ENCODE data around the gene NET1. TPM values are rescaled to one million over a fixed set of nuclear protein-coding genes. Genes with fewer than 3 reads are reported as not detected.

The NET1 gene, protein sequence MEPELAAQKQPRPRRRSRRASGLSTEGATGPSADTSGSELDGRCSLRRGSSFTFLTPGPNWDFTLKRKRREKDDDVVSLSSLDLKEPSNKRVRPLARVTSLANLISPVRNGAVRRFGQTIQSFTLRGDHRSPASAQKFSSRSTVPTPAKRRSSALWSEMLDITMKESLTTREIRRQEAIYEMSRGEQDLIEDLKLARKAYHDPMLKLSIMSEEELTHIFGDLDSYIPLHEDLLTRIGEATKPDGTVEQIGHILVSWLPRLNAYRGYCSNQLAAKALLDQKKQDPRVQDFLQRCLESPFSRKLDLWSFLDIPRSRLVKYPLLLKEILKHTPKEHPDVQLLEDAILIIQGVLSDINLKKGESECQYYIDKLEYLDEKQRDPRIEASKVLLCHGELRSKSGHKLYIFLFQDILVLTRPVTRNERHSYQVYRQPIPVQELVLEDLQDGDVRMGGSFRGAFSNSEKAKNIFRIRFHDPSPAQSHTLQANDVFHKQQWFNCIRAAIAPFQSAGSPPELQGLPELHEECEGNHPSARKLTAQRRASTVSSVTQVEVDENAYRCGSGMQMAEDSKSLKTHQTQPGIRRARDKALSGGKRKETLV
- 18.7 and 21.2 TPM in 2 replicates for total RNA-seq

DNA sequence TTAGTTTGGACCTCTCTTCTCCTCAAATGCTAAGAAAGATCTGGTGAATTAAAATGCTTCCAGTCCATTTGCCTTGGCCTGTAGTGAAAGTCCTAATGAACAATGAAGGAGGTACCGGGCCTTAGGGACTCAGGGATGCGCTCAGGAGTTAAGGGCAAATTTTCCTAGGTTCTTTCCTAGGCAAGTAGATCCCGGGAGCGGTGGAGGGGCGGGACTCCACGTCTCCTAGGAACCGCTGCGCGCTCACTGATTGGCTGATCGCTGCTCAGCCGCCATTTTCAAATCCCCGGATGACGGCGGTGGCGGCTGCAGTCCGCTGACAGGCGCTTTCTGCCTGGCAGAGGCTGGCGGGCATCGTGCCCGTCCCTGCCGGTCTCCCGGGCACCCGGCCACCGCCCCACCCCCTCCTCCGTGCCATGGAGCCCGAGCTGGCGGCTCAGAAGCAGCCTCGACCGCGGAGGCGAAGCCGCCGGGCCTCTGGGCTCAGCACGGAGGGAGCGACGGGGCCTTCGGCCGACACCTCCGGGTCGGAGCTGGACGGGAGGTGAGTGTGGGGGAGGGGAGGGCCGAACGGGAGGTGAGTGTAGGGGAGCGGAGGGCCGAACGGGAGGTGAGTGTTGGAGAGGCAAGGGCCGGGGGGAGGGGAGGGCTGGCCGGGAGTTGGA is at the start of gene NET1:
TSS of gene NET1 (plus strand) at position 281 of the 665 bp plus-strand sequence. CDS start at position 417, 136 bp downstream.

DNA sequence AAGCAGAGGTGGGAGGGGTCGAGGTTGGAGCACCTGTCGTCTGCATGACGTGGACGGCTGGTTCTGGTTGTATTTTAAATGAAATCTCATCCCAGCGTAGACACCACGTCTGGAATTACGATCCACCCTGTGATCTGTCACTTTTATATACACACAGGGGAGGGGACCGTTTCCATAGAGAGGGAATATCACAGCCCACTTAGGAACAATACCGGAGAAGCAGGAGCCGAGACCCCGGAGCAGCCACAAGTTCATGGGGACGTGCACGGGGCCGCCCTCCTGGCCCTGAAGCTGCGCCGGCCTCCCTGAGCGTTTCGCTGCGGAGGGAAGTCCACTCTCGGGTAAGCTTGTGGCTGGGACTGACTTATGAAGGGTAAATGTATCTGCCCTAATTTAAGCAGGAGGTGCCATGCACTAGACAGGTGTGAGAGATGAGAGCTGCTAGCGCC is 47.4 kb upstream of the NET1 start, which contains the start of gene UCN3:
TSS of gene UCN3 (plus strand) at position 77 of the 449 bp plus-strand sequence. CDS start 8,755 bp downstream, outside the sequence.

DNA sequence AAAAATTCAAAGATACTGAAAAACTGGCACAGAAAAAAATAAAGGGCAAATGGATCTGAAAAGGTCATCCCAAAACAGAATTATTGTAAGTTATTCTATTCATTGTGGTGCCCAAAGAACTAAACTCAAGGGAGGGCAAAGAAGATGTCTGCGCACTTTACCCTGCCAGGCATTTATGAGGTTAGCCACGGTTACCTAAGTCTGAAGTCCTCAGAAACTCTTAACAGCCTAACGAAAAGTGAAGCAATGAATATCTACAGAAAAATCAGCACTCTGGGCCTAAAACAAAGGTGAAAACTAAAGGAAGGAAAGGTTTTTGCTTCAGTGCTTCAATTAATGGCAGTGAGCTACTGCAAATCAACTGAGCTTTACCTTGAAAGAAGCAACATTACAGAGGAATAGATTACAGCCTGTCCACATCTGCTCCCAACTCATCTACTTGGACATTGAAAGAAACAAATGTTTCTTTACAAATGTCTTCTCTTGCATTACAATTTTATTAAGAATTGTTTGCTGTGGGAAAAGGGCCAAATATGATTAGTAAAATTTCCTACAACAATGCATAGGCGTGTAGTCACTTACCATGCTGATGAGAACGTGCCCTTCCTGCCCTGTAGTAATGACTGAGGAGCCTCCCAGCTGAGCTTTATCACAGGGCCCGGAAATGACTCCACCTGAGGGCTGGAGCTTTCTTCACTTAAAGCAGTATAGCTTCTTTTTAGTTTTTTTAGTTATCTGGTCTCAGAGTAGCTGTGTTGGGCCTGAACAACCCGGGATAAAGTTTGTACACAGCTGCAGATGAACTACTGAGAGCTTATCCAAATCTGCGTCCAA is 7.9 kb upstream of the NET1 start, which contains the start of gene TUBAL3:
TSS of gene TUBAL3 (minus strand) at position 621 of the 834 bp plus-strand sequence. CDS start at position 585, 36 bp downstream.

DNA sequence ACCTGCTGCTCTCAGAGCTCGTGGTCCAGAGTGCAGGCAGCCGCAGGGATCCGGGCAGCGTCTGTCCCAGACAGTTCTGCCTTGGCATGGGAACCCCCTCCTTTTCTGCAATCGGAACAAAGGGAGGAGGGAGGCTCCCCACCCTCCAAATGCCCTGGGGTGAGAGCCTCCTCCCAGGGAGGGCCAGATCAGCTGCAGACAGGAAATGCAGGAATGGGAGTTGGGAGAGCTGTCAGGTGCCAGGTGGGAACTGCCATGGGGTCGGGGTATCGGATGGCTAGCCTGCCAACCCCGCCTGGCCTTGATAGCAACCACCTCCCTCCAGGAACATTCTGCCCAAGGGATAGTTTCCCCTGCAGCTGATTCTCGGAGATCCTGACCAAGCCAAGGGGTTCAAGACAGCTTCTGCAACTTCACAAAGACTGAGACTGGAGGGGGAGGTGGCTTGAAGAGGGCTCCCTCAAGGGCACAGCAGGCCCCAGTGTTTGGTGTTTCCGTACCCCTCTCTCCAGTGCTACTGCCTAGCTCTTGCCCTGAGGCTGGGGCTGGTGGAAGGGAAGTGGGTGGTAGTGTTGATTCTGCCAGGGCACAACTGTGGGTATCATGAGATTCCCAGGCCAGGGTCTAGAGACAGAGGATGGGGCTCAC is 87.3 kb downstream of the NET1 start, which contains the start of gene CALML5:
TSS of gene CALML5 (minus strand) at position 78 of the 648 bp plus-strand sequence. CDS start 132 bp downstream, outside the sequence.

Other genes with a start within 250 kb of the NET1 start
- 0.16 TPM in 1 of 2 replicates, not detected in the other for gene AKR1C8, start 227.4 kb upstream of the NET1 start, total RNA-seq
- gene AKR1C4, start 215.7 kb upstream of the NET1 start, total RNA-seq: not detected in 2 replicates
- not detected in 2 replicates for gene UCN3, start 47.6 kb upstream of the NET1 start, total RNA-seq
- gene TUBAL3, start 7.7 kb upstream of the NET1 start, total RNA-seq: under 0.01 and 0.25 TPM in 2 replicates
- not detected in 2 replicates for gene CALML5, start 87.0 kb downstream of the NET1 start, total RNA-seq
- not detected in 2 replicates for gene CALML3, start 112.4 kb downstream of the NET1 start, total RNA-seq

Data from bladder microvascular endothelial cell (primary cell).